HG02588 (cell line): Measurements from ENCODE around the gene CALHM5.

Experiments
- ATAC-seq: cut with Tn5 transposase; IDR thresholded peaks from one replicate; pipeline ENCODE4 v1.9.1; 2021; ENCODE audit warnings: mild to moderate bottlenecking, moderate library complexity; ENCODE audit not compliant: unreplicated experiment

The CALHM5 gene

DNA sequence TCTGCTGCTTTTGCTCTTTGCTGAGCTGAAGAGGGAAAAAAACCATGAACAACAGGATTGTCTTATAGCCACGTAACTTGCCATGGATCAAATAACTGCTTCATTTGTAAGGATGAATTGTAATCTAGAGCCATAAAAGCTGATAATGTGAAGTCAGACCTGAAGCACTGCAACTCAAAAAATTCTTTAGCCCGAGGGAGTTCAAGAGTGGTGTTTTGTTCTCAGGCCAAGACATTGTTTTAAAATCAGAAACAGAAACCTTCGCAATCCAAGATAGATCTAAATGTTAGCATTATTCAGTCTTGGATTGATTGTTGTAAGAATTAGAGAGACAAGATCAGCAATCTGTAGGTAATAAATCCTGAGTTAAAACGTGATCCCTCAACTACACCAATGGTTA is 34.2 kb downstream of the CALHM5 start, which contains the start of gene TRAPPC3L:
Gene TRAPPC3L (minus strand): TSS at position 34 of the 400 bp plus-strand sequence. CDS start 170 bp downstream, outside the sequence.
- no peak for ATAC-seq

DNA sequence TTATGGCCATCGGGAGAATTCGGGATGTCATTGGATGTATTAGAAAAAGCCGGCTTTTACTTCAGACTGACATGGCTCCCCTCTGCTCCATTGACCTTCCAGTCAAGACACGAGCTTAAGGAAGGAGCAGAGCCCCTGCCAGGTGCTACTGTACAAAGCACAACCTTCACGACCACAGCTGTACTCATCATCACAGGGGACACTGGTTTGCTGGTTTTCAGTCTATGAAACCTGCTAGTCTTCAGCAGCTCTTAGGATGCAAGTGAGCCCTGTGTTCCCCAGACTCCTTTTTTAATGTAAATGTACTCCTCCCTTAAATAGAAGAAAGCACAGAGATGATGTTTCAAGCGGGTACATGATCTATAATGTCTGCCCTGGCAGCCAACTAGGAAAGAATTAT is 35.9 kb downstream of the CALHM5 start:
- no peak for ATAC-seq

DNA sequence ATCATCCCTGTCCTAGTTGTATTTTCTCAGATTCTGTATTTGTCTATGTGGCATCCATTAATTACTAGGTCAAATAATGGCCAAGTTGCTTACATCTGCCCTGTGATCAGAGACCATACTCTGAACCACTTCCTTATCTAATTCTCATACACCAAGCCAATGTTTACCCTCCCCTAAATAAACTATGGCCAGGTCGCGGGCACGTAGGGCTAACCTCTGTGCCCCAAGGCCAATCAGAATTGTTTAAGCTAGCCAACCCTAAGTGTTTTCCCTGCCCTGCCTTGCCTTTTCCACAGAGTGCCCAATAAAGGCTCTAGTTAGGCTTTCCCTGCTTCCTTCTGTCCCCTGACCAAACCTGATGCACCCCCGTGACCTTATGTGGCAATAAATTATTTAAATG is 39.4 kb downstream of the CALHM5 start:
- ATAC-seq: no peak

DNA sequence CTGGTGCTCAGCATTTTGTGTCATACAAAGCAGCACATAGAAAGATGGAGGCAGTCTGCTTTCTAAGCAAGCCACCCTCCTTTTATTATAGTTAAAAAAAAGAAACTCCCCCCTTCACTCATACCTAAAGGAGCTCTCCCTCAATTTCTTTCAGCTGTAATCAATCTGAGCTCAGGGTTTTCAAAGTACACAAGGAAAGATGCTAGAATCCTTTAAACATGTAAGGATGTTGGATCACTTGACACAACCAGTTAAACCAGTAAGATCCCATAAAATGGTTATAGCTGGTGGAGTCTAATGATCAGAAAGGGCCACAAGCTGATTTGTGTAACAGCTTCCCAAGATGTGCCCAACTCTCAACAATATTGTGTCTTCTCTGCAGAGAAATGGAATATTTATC is 42.0 kb downstream of the CALHM5 start, which contains the start of gene CALHM4:
Gene CALHM4 (plus strand): TSS at position 301 of the 400 bp plus-strand sequence. CDS start 43 bp downstream, at position 344.
- ATAC-seq: no peak

DNA sequence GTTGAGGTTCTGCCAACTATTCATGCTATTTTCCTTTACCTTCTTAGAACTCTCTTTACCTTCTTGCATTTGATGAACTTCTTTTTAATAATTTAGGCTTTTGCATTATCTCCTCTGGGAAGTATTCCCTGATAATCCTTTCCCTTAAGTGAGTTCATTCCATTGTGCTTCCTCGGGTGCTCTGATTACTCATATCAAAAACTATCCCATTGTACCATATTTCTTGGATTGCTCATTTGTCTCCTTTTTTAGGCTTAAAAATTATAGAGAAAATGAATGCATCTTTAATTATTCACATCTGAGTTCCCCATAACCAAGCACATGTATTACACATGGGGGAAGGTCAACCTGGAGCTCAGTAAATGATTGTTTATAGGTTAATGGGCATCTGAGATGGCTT is 44.6 kb downstream of the CALHM5 start:
- ATAC-seq: no peak

DNA sequence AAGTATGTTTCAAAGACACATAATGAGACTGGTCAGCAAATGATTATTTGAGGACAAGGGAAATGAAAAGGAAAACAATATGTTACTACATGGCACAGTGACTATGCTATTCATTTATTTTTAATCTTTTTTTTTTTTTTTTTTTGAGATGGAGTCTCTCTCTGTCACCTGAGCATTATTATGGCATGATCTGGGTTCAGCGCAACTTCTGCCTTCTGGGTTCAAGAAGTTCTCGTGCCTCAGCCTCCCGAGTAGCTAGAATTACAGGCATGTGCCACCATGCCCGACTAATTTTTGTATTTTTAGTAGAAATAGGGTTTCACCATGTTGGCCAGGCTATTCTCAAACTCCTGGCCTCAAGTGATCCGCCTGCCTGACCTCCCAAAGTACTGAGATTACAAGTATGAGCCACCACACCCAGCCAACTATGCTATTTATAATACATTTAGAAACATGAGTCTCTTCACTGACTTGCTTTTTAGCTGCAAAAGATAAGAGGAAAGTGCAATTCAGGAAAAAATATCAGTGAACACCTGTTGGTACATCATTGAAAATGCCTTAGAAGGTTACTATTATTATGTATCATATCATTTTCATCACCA is 45.5 kb downstream of the CALHM5 start:
- no peak for ATAC-seq

DNA sequence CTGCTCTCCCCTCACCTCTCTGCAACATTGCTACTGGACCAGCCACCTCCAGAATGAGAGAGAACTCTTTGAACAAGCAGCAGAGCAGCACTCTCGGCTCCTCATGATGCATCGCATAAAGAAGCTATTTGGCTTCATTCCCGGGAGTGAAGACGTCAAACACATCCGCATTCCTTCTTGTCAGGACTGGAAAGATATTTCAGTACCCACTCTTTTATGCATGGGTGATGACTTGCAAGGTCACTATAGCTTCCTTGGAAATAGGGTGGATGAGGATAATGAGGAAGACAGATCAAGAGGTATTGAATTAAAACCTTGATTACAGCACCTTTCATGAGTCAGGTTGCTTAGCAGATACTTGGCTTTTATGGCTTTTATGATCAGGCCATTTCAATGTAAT is 46.5 kb downstream of the CALHM5 start:
- no peak for ATAC-seq

DNA sequence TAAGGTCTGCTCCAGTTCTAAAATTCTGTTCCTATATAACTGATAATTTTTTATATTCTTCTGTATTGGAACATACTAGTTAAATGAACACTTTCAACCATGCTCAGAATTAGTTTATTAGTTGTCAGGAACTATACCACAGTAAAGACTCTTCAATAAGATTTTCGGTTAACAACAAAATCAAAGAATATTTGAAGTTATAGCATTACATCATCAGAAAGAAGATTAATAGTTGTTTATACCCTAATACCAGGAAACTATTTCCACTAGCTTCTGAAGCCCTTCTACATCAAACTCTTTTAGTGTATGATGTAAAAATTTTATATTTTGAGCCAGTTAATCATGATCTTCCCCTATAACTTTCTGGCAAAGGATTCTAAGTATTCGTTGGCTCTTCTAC is 48.7 kb downstream of the CALHM5 start:
- ATAC-seq: no peak

DNA sequence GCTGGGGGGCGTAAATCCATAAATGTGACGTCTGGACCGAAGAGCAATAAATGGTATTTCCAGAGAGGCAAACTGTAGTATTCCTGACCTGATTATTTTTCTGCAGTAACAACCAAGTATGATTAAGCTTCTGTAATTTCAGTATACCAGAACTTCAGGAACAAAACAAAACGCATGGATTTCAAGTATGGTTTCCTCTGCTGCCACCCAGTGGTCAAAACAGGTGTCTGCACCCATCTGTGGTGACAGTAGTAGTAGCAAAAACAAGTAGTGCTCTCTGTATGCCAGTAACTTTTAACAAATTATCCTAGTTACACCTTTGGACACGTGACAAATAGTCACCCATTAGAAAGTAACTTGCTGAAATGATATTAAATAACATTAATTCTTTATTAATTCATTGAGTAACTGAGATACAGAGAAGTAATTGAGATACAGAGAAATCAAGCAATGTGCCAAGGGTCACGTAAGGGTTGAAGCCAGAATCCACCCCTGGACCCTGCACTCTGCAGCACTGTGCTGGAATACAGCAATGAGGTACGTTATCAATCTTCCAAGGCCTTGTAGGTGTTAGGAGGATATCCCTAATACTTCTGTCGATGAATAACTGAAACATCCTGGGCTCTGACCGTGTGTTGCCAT is 50.1 kb downstream of the CALHM5 start:
- peak; percentile 69 for ATAC-seq

DNA sequence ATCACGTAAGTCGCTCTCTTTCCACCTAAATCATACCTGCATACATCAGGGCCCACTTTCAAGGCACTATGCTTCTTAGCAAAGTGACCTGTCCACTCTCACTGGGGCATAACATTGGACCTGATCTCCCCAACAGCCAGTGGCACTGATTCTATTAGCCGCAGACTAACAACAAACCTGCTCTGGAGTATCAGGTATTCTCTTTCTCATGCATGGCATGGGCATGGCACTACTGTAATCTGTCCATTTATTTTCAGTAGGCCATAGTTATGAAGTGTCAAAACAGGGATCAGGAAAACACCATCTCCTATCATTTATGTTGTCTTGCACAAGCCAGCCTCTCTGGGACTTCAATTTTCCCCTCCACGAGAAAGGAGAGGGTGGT is 50.6 kb downstream of the CALHM5 start:
- ATAC-seq: no peak

DNA sequence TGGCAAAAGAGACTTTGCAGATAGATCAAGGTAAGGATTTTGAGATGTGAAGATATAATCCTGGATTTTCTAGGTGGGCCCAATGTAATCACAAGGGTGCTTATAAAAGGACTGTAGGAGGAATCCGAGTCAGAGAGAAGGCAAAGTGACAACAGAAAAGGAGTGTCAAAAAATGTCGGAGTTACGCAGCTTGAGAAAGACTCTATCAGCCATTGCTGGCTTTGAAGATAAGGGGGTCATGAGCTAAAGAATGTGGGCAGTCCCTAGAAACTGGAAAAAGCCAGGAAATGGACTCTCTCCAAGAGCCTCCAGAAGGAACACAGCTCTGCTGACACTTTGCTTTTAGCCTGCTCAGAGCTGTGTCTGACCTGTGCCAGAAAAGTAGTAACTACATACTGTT is 51.2 kb downstream of the CALHM5 start:
- ATAC-seq: no peak

DNA sequence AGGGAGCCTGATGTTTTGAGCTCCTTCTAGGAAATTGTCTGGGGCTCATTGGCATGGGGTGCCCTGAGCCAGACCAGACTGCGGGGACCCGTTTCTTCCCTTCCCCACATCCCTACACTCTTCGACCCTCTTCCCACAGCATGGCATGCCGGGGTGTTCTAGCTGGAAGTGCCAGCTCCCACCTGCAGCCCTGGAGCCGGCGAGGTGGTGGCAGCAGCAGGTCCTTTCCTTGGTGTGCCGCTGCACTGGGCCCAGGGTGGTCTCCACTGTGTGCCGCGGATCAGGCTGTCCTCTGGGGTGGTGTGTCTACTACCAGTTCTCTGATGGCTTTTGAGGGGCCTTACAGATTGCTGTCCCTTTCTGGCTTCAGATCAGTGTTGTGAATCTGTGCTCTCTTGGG is 52.4 kb downstream of the CALHM5 start:
- ATAC-seq: no peak

DNA sequence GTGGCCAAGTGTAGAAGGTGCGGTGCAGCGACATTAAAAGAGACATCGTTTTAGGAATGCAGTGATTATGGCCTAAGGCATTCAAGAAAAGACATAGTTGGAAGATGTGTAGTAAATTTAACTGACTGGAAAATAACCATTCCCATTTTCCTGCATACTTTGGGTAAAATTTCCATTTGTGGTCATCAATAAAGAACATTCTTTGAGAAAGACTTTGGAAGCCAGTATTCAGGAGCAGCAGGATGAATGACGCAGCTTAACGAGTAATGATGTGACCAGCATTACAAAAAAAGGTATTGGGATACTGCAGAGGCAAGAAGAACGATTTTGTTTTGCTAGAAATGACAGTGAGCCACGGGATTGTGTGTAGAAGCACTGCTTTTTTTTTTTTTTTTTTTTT is 52.9 kb downstream of the CALHM5 start:
- ATAC-seq: no peak

DNA sequence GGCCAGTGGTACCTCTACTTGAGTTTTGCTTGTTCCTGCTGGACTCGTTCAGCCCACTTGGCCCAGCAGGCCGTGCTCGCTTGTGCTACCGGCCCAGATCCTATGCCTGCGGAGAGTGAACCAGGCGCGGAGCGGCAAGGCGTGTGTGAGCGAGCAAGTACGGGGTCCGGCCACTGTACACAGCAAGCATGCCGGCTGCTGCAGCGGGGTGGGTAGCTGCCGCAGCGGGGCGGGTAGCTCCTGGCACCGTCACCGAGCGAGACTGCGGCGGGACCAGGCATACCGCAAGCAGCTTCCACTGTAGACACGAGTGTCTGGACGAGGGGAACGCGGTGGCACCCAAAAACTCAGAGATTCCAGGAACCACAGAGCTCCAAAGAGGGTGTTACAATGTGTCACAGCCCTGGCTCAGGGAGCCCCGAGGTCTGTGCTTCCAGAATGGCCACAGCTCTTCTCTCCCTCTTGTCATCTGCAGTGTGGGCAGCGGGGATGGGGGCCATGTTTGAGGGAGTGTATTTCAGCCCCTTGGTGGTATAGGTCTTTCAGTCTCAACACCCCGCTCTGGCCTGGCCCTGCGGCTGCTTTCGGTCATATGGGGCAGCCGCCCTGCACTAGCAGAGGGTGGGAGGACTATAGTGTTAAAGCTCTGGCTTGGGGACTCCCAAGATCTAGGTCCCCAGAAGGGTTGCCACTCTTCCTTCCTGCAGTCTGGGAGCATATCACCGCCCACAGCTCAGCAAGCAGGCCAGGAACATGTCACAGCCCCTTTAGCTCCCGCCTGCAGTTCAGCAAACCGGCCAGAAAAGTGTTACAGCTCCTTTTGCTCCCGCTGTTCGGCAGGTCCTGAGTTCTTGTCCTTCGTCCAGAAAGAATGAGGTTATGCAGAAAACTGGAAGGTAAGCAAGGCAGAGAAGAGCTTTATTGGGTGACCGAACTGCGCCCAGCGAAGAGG is 53.8 kb downstream of the CALHM5 start:
- ATAC-seq: no peak

DNA sequence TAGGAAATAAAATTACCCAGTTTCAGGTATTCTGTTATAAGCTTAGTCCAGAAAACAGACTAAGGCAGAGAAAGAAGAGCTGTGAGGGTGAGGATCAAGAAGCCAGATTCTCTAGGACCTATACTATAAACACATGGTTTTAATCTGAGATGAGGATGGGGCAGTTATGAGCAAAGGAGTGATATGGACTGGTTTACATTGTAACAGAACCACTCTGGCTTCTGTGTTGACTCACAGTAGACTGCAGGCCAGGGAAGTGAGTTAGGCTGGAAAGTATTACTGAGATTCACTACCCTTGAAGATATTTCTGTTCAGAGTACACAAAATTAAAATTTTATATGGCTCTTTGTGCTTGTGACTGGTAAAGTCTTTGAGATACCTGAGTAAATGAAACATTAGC is 56.7 kb downstream of the CALHM5 start:
- no peak for ATAC-seq

DNA sequence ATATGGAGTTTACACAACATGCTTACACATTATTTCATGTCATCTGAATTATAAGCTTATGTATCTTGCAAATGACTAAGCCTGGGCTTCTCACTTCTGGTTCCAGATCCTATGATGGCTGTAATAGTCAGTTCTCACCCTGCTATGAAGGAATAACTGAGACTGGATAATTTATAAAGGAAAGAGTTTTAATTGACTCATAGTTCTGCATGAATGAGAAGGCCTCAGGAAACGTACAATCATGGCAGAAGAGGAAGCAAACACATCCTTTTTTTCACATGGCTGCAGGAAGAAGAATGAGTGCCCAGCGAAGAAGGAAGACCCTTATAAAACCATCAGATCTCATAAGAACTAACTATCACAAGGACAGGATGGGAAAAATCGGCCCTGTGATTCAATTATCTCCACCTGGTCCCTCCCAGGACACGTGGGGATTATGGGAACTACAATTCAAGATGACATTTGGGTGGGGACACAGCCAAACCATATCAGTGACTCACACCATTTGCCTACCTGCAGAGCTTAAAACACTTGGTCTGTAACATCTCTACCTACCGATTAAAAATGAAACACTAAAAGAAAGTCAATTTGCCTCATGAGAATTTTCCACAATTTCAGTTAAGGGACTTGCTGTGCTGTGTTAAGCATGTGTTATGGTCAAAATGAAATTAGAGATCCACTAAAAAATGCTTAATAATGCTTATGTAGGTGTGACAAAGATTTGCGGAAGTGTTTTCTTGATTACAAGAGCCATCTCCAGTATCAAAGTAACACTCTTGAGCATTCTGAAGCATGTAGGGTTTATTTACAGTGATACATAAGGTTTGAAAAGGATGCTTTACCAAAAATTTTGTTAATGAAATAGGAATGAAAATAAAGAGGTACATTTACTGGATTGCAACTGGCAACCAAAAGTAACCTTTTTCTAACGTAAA is 57.6 kb downstream of the CALHM5 start:
- no peak for ATAC-seq

DNA sequence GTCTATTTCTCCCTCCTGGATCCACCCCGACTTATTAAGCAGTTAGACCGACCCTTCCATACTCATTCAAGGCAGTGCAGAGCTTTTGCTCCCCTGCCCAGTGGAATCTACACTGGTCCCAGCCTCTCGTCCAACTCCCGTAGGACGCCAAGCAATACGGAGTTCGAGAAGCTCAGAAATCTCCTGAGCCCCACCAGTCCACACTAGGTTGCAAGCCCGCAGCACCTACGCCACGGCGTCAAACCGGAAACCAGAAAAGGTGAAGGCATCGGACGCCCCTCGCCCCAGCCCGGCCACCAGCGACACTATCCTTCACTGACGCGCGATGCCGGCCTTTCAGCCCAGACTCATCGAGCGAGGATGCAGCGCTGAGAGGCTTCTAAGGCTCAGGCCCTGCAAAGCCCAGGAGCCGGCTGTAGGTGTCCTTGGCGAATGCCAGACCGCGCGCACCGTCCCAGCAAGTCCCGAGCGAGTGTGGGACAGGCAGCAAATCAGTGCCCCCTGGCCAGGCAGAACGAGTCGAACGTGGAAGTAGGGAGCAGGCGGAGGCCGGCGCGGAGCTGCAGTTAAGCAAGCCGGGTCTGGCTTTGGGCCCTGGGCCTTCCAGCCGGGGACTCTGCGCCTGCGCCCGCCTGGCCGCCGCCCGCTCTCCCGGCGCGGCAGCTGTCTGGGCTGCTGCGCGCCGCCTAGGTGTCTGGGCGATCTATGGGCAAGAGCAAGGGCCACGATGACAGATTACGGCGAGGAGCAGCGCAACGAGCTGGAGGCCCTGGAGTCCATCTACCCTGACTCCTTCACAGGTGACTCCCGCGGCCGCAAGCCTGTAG is 59.6 kb downstream of the CALHM5 start, which contains the start of gene RWDD1:
Gene RWDD1 (plus strand): TSS at position 649 of the 827 bp plus-strand sequence. CDS start 79 bp downstream, at position 728.
- peak; percentile 95 for ATAC-seq

DNA sequence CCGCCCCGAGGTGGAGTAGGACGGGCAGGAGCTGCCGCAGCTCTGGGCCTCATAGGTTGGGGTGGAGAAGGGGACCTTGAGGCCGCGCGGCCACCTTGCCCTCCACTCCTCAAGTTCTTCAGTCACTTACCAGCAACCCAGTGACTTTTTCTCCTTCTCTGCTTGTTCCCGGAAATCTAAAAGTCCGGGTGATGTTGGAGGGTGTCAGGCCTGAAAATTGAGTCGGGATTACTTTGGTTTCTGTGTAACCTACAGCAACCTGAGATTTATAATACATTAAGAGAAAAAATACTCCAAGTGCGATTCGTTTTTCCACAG is 60.2 kb downstream of the CALHM5 start:
- ATAC-seq: no peak

DNA sequence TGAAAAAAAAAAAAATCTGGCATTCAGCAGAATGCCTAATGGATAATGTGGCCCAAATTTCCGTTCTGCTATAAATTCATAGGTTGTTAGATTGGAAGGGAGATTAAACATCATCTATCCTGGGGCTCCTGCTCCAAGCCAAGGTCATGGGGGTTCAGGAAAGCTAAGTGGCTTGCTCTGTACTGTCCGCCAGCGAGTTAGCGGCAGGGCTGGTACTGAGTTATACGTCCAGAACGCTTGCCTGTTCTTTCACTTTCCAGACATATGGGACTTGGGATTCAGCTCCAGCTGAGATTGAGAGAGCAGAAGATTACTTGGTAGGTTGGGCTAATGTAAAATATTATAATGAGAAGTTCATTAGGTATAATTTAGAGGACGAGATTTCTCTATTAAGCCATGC is 60.7 kb downstream of the CALHM5 start:
- ATAC-seq: no peak
